HEK293 (cell line): ENCODE results near the gene PFDN6.

Source experiments
- KLF1 ChIP-seq: fragments of 450-650 bp; formaldehyde crosslinking; IDR thresholded peaks from 2 replicates; pipeline ENCODE4 v1.5.1; 2016; ENCODE audit warnings: missing biosample characterization, missing genetic modification characterization
- MEIS1 ChIP-seq: sonication (generic); formaldehyde crosslinking; IDR thresholded peaks from 2 replicates; pipeline ENCODE4 v1.8.1; 2022; ENCODE audit warnings: missing genetic modification reagents, mild to moderate bottlenecking, borderline replicate concordance
- PRDM4 ChIP-seq: fragments of 450-650 bp; formaldehyde crosslinking; IDR thresholded peaks from 2 replicates; pipeline ENCODE4 v1.5.1; 2017; ENCODE audit warnings: missing biosample characterization, missing genetic modification characterization
- TRIM28 ChIP-seq: IDR thresholded peaks from 2 replicates; pipeline ENCODE4 v1.6.1; 2011; ENCODE audit warnings: low read length, control low read depth, borderline replicate concordance
- WT1 ChIP-seq: fragments of 450-650 bp; formaldehyde crosslinking; IDR thresholded peaks from 2 replicates; pipeline ENCODE4 v1.5.1; 2016; ENCODE audit warnings: missing biosample characterization, missing genetic modification characterization
- ZBTB17 ChIP-seq: fragments of 450-650 bp; formaldehyde crosslinking; IDR thresholded peaks from 2 replicates; pipeline ENCODE4 v1.5.1; 2016; ENCODE audit warnings: missing biosample characterization, missing genetic modification characterization
- ZBTB7A ChIP-seq: fragments of 450-650 bp; formaldehyde crosslinking; IDR thresholded peaks from 2 replicates; pipeline ENCODE4 v1.5.1; 2016; ENCODE audit warnings: low read depth, missing biosample characterization, missing genetic modification characterization
- ZNF24 ChIP-seq: fragments of 450-650 bp; formaldehyde crosslinking; IDR thresholded peaks from 2 replicates; pipeline ENCODE4 v1.5.1; 2016; ENCODE audit warnings: missing biosample characterization, missing genetic modification characterization
- ZNF324 ChIP-seq: fragments of 450-650 bp; formaldehyde crosslinking; IDR thresholded peaks from 2 replicates; pipeline ENCODE4 v1.5.1; 2016; ENCODE audit warnings: missing biosample characterization, missing genetic modification characterization
- ZNF501 ChIP-seq: fragments of 450-650 bp; formaldehyde crosslinking; IDR thresholded peaks from 2 replicates; pipeline ENCODE4 v1.5.1; 2016; ENCODE audit warnings: missing biosample characterization, missing genetic modification characterization
- ZNF843 ChIP-seq: fragments of 450-650 bp; formaldehyde crosslinking; IDR thresholded peaks from 2 replicates; pipeline ENCODE4 v1.5.1; 2016; ENCODE audit warnings: missing biosample characterization, missing genetic modification characterization
- TF ChIP-seq, protein P1 (sequence below): fragments of 450-650 bp; formaldehyde crosslinking; IDR thresholded peaks from 2 replicates; pipeline ENCODE4 v1.5.1; 2016; ENCODE audit warnings: missing biosample characterization, missing genetic modification characterization
- TF ChIP-seq, protein P2 (sequence below): fragments of 450-650 bp; formaldehyde crosslinking; IDR thresholded peaks from 2 replicates; pipeline ENCODE4 v1.5.1; 2016; ENCODE audit warnings: missing biosample characterization, missing genetic modification characterization
- TF ChIP-seq, protein P3 (sequence below): fragments of 450-650 bp; IDR thresholded peaks from 2 replicates; pipeline ENCODE4 v1.5.1; 2018; ENCODE audit warnings: missing biosample characterization, missing genetic modification characterization

DNA sequence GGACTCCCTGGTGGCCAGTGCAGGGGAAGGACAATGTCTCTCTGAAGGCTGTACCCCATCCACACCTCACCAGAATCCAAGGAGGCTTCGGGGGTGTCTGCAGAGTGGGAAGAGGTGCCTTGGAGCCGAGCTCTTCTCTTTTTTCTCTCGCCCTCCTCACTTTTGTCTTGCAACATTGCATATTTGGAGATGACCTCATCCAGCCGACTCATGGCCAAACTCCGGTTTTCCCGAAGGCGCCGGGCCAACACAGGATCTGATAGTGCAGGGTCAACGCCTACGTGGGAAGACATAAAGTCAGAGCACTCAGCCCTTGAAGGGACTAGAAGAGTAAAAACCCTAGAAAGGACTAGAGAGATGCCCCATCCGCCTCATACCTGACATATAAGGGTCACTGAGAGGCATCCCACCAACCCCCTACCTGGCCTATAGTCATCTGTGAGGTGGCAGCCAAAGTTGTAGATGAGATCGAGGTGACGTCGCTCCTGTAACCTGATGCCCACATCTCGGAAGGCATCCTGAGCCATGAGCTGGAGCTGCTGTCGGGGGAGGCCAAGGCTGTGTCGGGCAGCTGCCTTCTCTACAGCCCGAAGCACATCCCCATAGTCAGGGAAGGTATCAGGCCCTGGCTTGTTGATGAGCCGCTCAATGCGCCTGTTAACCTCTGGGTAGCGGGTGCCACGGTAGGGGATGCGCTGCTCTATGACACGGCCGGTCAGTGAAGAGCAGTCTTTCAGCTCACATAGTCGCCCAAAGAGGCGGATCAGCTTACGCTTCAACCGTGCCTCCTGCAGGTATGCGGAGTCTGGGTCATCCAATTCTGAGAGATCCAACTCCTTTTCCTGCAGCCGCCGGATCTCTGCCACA, 31.1 kb downstream of the PFDN6 start:
- TF ChIP-seq ZBTB7A (tag by site-specific recombination): no peak
- TF ChIP-seq, protein P1, sequence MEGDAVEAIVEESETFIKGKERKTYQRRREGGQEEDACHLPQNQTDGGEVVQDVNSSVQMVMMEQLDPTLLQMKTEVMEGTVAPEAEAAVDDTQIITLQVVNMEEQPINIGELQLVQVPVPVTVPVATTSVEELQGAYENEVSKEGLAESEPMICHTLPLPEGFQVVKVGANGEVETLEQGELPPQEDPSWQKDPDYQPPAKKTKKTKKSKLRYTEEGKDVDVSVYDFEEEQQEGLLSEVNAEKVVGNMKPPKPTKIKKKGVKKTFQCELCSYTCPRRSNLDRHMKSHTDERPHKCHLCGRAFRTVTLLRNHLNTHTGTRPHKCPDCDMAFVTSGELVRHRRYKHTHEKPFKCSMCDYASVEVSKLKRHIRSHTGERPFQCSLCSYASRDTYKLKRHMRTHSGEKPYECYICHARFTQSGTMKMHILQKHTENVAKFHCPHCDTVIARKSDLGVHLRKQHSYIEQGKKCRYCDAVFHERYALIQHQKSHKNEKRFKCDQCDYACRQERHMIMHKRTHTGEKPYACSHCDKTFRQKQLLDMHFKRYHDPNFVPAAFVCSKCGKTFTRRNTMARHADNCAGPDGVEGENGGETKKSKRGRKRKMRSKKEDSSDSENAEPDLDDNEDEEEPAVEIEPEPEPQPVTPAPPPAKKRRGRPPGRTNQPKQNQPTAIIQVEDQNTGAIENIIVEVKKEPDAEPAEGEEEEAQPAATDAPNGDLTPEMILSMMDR: no peak
- no peak for TF ChIP-seq TRIM28
- no peak for TF ChIP-seq PRDM4 (tag by site-specific recombination)
- TF ChIP-seq, protein P2, sequence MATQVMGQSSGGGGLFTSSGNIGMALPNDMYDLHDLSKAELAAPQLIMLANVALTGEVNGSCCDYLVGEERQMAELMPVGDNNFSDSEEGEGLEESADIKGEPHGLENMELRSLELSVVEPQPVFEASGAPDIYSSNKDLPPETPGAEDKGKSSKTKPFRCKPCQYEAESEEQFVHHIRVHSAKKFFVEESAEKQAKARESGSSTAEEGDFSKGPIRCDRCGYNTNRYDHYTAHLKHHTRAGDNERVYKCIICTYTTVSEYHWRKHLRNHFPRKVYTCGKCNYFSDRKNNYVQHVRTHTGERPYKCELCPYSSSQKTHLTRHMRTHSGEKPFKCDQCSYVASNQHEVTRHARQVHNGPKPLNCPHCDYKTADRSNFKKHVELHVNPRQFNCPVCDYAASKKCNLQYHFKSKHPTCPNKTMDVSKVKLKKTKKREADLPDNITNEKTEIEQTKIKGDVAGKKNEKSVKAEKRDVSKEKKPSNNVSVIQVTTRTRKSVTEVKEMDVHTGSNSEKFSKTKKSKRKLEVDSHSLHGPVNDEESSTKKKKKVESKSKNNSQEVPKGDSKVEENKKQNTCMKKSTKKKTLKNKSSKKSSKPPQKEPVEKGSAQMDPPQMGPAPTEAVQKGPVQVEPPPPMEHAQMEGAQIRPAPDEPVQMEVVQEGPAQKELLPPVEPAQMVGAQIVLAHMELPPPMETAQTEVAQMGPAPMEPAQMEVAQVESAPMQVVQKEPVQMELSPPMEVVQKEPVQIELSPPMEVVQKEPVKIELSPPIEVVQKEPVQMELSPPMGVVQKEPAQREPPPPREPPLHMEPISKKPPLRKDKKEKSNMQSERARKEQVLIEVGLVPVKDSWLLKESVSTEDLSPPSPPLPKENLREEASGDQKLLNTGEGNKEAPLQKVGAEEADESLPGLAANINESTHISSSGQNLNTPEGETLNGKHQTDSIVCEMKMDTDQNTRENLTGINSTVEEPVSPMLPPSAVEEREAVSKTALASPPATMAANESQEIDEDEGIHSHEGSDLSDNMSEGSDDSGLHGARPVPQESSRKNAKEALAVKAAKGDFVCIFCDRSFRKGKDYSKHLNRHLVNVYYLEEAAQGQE (tag by site-specific recombination): no peak
- TF ChIP-seq ZNF24 (tag by site-specific recombination): peak; percentile 76; the same call in 1 of the 2 replicates
- TF ChIP-seq ZNF843 (tag by site-specific recombination): peak; percentile 20; the same call in 1 of the 2 replicates
- TF ChIP-seq WT1 (tag by site-specific recombination): peak; percentile 31; the same call in 1 of the 2 replicates
- no peak; the same call in 1 of the 2 replicates for TF ChIP-seq ZNF324 (tag by site-specific recombination)
- TF ChIP-seq MEIS1 (CRISPR knock-in tag): no peak
- no peak; the same call in 1 of the 2 replicates for TF ChIP-seq ZNF501 (tag by site-specific recombination)
- TF ChIP-seq, protein P3, sequence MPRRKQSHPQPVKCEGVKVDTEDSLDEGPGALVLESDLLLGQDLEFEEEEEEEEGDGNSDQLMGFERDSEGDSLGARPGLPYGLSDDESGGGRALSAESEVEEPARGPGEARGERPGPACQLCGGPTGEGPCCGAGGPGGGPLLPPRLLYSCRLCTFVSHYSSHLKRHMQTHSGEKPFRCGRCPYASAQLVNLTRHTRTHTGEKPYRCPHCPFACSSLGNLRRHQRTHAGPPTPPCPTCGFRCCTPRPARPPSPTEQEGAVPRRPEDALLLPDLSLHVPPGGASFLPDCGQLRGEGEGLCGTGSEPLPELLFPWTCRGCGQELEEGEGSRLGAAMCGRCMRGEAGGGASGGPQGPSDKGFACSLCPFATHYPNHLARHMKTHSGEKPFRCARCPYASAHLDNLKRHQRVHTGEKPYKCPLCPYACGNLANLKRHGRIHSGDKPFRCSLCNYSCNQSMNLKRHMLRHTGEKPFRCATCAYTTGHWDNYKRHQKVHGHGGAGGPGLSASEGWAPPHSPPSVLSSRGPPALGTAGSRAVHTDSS: no peak
- TF ChIP-seq KLF1 (tag by site-specific recombination): no peak
- TF ChIP-seq ZBTB17 (tag by site-specific recombination): peak; percentile 81
